BJ (cell line): ENCODE results near the gene NBEAL2. TPM values are rescaled to one million over a fixed set of nuclear protein-coding genes. Genes with fewer than 3 reads are reported as not detected.
A peak's percentile ranks its signal among the peaks of the same experiment; 100 is the strongest.

Experiments
- CTCF ChIA-PET: fragments of 350-600 bp; formaldehyde crosslinking; extraction: SDS; loops from one replicate; lab custom pipeline; 2021; ENCODE audit warnings: antibody characterized with exemption, inconsistent platforms; lab: Yijun Ruan, JAX
- POLR2A ChIA-PET: fragments of 300-600 bp; sonication (Branson Sonifier 250); formaldehyde crosslinking; extraction: SDS; loops from one replicate; lab custom pipeline; 2021; ENCODE audit warnings: antibody characterized with exemption; lab: Charles Lee
- DNase-seq: peaks from one replicate; pipeline ENCODE4 v3.0.0-alpha.2; 2011; ENCODE audit warnings: low read depth
- H3K27me3 ChIP-seq: 2 replicates; pipeline ENCODE4 v1.6.0; 2011; ENCODE audit warnings: low read length; ENCODE audit not compliant: control insufficient read depth, insufficient read depth
- H3K36me3 ChIP-seq: 2 replicates; pipeline ENCODE4 v1.5.1; 2011; ENCODE audit warnings: low read length; ENCODE audit not compliant: control insufficient read depth, insufficient read depth
- H3K4me3 ChIP-seq: 2 replicates; pipeline ENCODE4 v1.5.1; 2011; ENCODE audit warnings: low read depth, mild to moderate bottlenecking, control low read depth, low read length
- polyA minus RNA-seq: library from RNA; depleted of rRNA, polyadenylated mRNA; stranded (reverse); fragments of >200 nt; gene quantifications from 2 replicates; pipeline ENCODE4 v1.2.3, GENCODE V29; 2011; rRNA and poly(A)+ RNA removed
- polyA plus RNA-seq: library from polyadenylated mRNA; depleted of rRNA; stranded (reverse); fragments of >200 nt; gene quantifications from 2 replicates; pipeline ENCODE4 v1.2.3, GENCODE V29; 2011; rRNA removed
- TF ChIP-seq, protein P1 (sequence below): IDR thresholded peaks from 2 replicates; pipeline ENCODE4 v1.5.1; 2011; ENCODE audit warnings: low read depth, mild to moderate bottlenecking, control low read depth, inconsistent platforms, low read length, moderate library complexity; ENCODE audit not compliant: insufficient read depth

Gene NBEAL2, protein sequence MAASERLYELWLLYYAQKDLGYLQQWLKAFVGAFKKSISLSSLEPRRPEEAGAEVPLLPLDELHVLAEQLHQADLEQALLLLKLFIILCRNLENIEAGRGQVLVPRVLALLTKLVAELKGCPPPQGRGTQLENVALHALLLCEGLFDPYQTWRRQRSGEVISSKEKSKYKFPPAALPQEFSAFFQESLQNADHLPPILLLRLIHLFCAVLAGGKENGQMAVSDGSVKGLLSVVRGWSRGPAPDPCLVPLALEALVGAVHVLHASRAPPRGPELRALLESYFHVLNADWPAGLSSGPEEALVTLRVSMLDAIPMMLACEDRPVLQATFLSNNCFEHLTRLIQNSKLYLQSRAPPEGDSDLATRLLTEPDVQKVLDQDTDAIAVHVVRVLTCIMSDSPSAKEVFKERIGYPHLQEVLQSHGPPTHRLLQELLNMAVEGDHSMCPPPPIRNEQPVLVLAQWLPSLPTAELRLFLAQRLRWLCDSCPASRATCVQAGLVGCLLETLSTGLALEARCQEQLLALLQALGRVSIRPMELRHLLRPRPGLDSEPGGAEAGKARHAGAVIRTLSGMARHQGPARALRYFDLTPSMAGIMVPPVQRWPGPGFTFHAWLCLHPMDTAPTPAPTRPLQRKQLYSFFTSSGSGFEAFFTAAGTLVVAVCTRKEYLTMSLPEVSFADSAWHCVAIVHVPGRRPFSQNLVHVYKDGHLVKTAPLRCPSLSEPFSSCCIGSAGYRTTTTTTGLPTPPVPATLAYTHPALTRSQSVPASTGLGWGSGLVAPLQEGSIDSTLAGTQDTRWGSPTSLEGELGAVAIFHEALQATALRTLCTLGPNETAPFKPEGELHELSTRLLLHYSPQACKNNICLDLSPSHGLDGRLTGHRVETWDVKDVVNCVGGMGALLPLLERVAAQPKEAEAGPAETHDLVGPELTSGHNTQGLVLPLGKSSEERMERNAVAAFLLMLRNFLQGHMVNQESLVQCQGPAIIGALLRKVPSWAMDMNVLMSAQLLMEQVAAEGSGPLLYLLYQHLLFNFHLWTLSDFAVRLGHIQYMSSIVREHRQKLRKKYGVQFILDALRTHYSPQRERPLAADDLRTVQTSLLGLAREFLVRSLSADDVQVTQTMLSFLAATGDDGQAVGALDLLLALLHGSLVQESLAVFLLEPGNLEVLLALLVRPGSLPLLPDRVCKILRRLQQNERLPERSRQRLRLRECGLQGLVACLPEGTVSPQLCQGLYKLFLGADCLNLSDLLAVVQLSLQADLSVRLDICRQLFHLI (N-terminal part only)
- polyA plus RNA-seq: 2.4 and 5.1 TPM in 2 replicates
- polyA minus RNA-seq: 2.7 and 5.3 TPM in 2 replicates

DNA sequence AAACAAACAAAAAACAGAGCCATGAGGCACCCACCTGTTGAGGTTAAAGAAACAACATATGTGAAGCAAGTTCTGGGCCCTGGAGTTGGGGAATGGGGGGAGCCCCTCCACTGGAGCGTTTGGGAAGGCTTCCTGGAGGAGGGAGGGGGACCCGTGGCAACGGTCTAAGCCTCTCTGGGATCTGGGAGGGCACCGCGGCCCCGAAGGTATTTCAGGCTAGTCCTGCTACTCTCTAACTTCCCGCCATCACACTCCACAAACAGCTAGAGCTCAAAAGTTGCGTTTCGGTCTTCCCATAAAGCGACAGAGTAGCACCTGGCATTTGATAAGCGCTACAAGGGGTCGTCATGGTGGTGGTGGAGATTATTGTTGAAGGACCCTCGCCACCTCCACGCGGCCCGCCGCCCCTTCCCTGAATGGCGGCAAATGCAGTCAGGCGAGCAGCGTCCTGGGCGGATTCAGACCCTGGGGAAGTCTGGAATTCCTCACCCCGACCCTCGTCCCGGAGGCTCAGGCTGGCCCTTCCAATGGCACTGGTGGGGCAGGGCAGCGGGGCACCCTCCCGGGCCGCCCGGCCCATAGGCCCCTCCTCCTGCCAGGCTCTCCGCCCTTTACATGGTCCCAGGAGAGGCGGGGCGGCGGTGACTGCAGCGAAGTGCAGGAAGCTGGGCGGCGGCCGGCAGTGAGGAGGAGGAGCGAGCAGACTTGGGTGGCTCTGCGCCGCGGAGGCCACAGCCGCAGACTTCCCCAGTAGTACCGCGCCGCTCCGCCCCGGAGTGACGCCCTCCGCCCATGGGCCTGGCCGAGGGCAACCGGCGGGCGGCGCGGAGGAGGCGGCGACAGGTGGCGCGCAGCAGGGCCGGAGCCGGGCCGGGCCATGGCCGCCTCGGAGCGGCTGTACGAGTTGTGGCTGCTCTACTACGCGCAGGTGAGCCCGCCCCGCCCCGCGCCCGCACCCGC is at the start of gene NBEAL2:
Gene NBEAL2, plus strand, starts transcription at position 682 of the 960 bp plus-strand sequence. Its CDS starts 196 bp downstream, at position 878.
- Histone ChIP-seq H3K27me3 (no peaks in the 10 kb centered on the region), H3K36me3 (no peaks in the 10 kb centered on the region), H3K4me3 (peak within 1 kb of the TSS; percentile 61)
- TF ChIP-seq, protein P1, sequence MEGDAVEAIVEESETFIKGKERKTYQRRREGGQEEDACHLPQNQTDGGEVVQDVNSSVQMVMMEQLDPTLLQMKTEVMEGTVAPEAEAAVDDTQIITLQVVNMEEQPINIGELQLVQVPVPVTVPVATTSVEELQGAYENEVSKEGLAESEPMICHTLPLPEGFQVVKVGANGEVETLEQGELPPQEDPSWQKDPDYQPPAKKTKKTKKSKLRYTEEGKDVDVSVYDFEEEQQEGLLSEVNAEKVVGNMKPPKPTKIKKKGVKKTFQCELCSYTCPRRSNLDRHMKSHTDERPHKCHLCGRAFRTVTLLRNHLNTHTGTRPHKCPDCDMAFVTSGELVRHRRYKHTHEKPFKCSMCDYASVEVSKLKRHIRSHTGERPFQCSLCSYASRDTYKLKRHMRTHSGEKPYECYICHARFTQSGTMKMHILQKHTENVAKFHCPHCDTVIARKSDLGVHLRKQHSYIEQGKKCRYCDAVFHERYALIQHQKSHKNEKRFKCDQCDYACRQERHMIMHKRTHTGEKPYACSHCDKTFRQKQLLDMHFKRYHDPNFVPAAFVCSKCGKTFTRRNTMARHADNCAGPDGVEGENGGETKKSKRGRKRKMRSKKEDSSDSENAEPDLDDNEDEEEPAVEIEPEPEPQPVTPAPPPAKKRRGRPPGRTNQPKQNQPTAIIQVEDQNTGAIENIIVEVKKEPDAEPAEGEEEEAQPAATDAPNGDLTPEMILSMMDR: no peak
- ChIA-PET POLR2A (no interaction called here), CTCF (interaction anchor here (0.7 to 1.9 kb wide), 5 partner anchors 14 to 304 kb away, joined by 3 to 6 read pairs (median 4); partner anchors contain the start of gene KLHL18)
- DNase-seq: peak; percentile 33

DNA sequence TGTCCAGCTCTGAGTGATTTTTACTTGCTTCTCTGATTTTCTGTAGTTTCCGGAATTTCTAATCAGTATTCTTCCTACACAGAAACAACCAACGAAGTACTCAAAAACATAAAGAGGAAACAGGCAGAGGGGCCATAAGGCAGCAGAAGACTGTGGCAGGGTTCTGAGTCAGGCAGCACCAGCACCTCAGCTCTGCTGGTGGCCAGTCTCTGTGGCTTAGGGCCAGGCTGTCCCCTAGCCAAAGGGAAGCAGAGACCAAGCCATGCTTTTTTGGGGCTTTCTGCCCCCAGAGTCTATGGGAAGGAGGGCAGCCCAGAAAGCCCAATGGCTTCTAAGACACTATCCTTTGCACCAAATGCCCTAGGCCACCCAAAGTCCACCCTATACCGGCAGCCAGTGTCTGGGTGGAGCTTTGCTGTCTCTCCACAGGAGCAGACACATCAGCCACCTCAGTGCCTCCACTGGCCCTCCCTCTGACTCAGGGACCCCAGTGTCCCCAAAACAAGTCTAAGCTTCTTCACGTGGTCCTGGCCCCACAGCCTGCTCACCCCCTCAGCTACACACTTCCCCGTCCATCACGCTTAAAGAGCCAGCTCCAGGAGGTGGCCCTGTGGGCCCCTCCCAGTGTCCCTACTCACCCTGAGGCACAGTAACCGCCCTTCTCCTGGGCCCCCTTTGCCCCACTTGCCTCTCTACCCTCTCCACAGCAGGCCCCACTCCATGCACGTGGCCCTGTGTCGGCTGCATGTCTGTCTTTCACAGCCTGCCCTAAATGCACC is 49.1 kb upstream of the NBEAL2 start:
- TF ChIP-seq, protein P1: no peak
- no peak overlapping the region for H3K4me3 ChIP-seq
- peaks cover 6% of the 10 kb centered on the region for H3K36me3 ChIP-seq
- ChIA-PET POLR2A (no interaction called here), CTCF (interaction anchor here (0.6 to 1.6 kb wide), 5 partner anchors 8 to 227 kb away, joined by 3 to 4 read pairs (median 3); no protein-coding TSS in a partner anchor)
- H3K27me3 ChIP-seq: no peaks in the 10 kb centered on the region
- DNase-seq: no peak

DNA sequence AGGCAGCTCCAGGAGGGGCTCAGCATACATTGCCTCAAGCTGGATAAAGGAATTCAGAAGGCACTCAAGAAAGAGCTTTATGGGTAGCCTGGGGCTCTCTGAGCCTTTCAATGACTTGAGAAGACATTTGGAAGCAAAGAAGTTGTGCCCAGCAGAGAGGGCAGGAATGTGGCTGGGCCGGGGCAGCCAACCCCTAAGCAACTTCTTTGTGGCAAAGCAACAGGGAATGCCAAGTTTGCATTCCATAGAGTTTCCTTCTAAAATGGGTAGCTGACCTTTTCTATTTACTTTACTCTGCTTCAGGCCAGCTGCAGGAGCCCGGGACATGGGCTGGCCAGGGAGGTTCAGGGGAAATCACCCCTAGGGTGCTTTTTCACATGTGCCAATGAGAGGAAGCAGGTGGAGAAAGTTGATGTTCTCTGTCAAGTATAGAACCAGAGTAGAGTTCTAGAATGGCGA is 48.5 kb upstream of the NBEAL2 start:
- Histone ChIP-seq H3K27me3 (no peaks in the 10 kb centered on the region), H3K4me3 (no peak overlapping the region), H3K36me3 (peaks cover 4% of the 10 kb centered on the region)
- DNase-seq: no peak
- ChIA-PET CTCF (interaction anchor here (0.6 to 1.8 kb wide), 6 partner anchors 9 to 228 kb away, joined by 3 to 5 read pairs (median 4); no protein-coding TSS in a partner anchor), POLR2A (no interaction called here)
- TF ChIP-seq, protein P1: no peak
